HepG2 (cell line): ENCODE results near the gene POLL.

ENCODE experiments used
- CTCF ChIP-seq: sonication (generic); formaldehyde crosslinking; IDR thresholded peaks from 2 replicates; pipeline ENCODE4 v1.5.0; 2020; ENCODE audit warnings: mild to moderate bottlenecking, missing genetic modification reagents, moderate library complexity
- FOXK2 ChIP-seq: fragments of 450-650 bp; IDR thresholded peaks from 2 replicates; pipeline ENCODE4 v1.6.1; 2016
- MTERF4 ChIP-seq: sonication (generic); formaldehyde crosslinking; IDR thresholded peaks from 2 replicates; pipeline ENCODE4 v1.8.0; 2023; ENCODE audit warnings: mild to moderate bottlenecking, missing genetic modification reagents
- SKI ChIP-seq: fragments of 450-650 bp; IDR thresholded peaks from one replicate; pipeline ENCODE4 v1.6.1; 2018; ENCODE audit warnings: mild to moderate bottlenecking; ENCODE audit not compliant: partially characterized antibody
- SMC3 ChIP-seq: IDR thresholded peaks from 2 replicates; pipeline ENCODE4 v1.6.1; 2011; ENCODE audit warnings: low read length, improper control_type of control experiment
- XBP1 ChIP-seq: sonication (generic); formaldehyde crosslinking; IDR thresholded peaks from 2 replicates; pipeline ENCODE4 v1.5.0; 2020; ENCODE audit warnings: missing genetic modification reagents
- ZNF331 ChIP-seq: sonication (generic); formaldehyde crosslinking; IDR thresholded peaks from 2 replicates; pipeline ENCODE4 v1.4.0; 2020; ENCODE audit warnings: missing genetic modification reagents
- ZNF431 ChIP-seq: sonication (generic); formaldehyde crosslinking; IDR thresholded peaks from 2 replicates; pipeline ENCODE4 v1.9.0; 2022; ENCODE audit warnings: missing genetic modification reagents, low read depth, mild to moderate bottlenecking, borderline replicate concordance
- ZNF501 ChIP-seq: sonication (generic); formaldehyde crosslinking; IDR thresholded peaks from 2 replicates; pipeline ENCODE4 v1.5.1; 2020; ENCODE audit warnings: mild to moderate bottlenecking, moderate library complexity, missing genetic modification reagents
- ZNF670 ChIP-seq: sonication (generic); formaldehyde crosslinking; IDR thresholded peaks from 2 replicates; pipeline ENCODE4 v1.8.0; 2022; ENCODE audit warnings: mild to moderate bottlenecking, missing genetic modification reagents, borderline replicate concordance
- TF ChIP-seq, protein P1 (sequence below): sonication (generic); formaldehyde crosslinking; IDR thresholded peaks from 2 replicates; pipeline ENCODE4 v1.5.0; 2020; ENCODE audit warnings: missing genetic modification reagents
- TF ChIP-seq, protein P2 (sequence below): sonication (generic); formaldehyde crosslinking; IDR thresholded peaks from 2 replicates; pipeline ENCODE4 v1.4.0; 2020; ENCODE audit warnings: low read depth, mild to moderate bottlenecking, missing genetic modification reagents

DNA sequence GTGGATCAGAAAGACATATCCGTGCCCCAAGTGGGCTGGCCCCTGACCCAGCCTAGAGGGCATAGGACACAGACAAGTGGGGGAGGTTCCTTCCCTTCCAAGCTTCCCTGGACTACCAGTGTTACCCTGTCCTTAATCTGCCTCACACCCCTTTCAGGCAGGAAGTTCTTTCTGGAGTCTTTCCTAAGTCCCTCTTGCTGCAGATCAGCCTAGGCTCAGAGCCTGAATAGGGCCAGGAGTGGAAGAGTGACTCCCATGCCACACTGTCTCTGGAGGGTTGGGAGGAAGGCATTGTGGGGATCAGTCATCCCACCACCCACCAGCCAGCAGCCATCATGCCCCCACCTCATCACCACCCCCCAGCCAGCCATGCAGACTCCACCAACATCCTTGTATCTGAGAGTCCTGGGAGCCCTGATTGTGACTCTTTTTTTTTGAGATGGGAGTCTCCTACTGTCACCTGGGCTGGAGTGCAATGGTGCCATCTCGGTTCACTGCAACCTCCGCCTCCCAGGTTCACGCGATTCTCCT is 22.6 kb downstream of the POLL start:
- TF ChIP-seq, protein P1, sequence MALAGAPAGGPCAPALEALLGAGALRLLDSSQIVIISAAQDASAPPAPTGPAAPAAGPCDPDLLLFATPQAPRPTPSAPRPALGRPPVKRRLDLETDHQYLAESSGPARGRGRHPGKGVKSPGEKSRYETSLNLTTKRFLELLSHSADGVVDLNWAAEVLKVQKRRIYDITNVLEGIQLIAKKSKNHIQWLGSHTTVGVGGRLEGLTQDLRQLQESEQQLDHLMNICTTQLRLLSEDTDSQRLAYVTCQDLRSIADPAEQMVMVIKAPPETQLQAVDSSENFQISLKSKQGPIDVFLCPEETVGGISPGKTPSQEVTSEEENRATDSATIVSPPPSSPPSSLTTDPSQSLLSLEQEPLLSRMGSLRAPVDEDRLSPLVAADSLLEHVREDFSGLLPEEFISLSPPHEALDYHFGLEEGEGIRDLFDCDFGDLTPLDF (CRISPR knock-in tag) = no peak
- no peak for TF ChIP-seq CTCF (CRISPR knock-in tag)
- TF ChIP-seq, protein P2, sequence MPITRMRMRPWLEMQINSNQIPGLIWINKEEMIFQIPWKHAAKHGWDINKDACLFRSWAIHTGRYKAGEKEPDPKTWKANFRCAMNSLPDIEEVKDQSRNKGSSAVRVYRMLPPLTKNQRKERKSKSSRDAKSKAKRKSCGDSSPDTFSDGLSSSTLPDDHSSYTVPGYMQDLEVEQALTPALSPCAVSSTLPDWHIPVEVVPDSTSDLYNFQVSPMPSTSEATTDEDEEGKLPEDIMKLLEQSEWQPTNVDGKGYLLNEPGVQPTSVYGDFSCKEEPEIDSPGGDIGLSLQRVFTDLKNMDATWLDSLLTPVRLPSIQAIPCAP = no peak
- no peak for TF ChIP-seq ZNF431
- TF ChIP-seq ZNF331 = no peak
- no peak for TF ChIP-seq SKI
- no peak for TF ChIP-seq ZNF670 (CRISPR knock-in tag)
- TF ChIP-seq FOXK2 = no peak
- no peak for TF ChIP-seq SMC3
- no peak for TF ChIP-seq ZNF501
- TF ChIP-seq XBP1 (CRISPR knock-in tag) = no peak
- TF ChIP-seq MTERF4 (CRISPR knock-in tag) = no peak
